ENCODE measurements around the gene ZNF605. TPM values are rescaled to one million over a fixed set of nuclear protein-coding genes. Genes with fewer than 3 reads are reported as not detected.

The ZNF605 gene
- total and polyA plus RNA-seq, 2 of the 4 experiments (the other 2 are of a cell fraction), result 3.6 to 9.9 TPM

DNA sequence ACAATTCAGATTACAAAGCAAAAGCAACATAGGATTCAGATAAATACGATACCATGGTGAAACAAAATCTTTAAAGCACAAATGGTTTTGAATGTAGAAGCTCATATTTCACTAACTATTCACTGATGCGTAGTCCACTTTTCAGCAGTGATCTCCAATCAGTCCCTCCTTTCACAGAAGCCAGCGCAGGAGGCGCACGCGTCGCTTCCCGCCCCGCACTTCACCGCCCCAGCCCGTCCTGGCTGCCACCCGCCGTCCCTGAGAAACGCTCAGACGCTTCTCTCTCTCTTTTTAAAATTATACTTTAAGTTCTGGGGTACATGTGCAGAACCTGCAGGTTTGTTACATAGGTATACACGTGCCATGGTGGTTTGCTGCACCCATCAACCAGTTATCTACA lies 48.9 kb downstream of the ZNF605 start:
- in situ Hi-C loops (cut with MboI; ENCODE audit: low sequenced_read_pairs), result no loop called here
- H3K4me3 ChIP-seq (ENCODE audit: insufficient read depth, low read depth, low read length), result no peak overlapping the region

More for the DNA sequence above, 48.9 kb downstream of the ZNF605 start:
- no peak for ATAC-seq (ENCODE audit: low read depth)
- peaks cover 10% of the 10 kb centered on the region for H3K9me3 ChIP-seq (ENCODE audit: control insufficient read depth, insufficient read depth, low read length)
- WGBS, 2 experiments (ENCODE audit: extremely low coverage in 2 of 2, insufficient read length in 1 of 2), result 0% methylated on average over 3 of the region's 16 CpGs; no CpG with 5 or more reads in 1 of the 2 experiments
- CTCF ChIA-PET, result no interaction called here
- H3K36me3 ChIP-seq (ENCODE audit: control insufficient read depth, insufficient read depth, low read length), result no peaks in the 10 kb centered on the region
- DNase-seq, result no peak
- no peak overlapping the region for H3K56ac ChIP-seq (ENCODE audit: extremely low read depth, insufficient read depth, low read length)
- H4K8ac ChIP-seq (ENCODE audit: low read depth in 2 of 2, low read length in 2 of 2), result no peak overlapping the region
- POLR2A ChIA-PET (ENCODE audit: unreplicated experiment), result no interaction called here
- no peak overlapping the region for H3K4ac ChIP-seq (ENCODE audit: low read depth, low read length)
- no peak overlapping the region for H2BK120ac ChIP-seq (ENCODE audit: low read depth, low read length)
- H3K4me1 ChIP-seq (ENCODE audit: control insufficient read depth, insufficient read depth, low read length), result no peaks in the 10 kb centered on the region
- H2BK15ac ChIP-seq (ENCODE audit: low read depth, low read length), result no peak overlapping the region
- H3K14ac ChIP-seq (replicated peaks; ENCODE audit: low read depth, low read length), result no peak overlapping the region
- H2AK5ac ChIP-seq (ENCODE audit: low read depth, low read length), result no peak overlapping the region
- H3K9me1 ChIP-seq (ENCODE audit: insufficient read depth, low read length), result no peaks in the 10 kb centered on the region
- TF ChIP-seq, protein P1, sequence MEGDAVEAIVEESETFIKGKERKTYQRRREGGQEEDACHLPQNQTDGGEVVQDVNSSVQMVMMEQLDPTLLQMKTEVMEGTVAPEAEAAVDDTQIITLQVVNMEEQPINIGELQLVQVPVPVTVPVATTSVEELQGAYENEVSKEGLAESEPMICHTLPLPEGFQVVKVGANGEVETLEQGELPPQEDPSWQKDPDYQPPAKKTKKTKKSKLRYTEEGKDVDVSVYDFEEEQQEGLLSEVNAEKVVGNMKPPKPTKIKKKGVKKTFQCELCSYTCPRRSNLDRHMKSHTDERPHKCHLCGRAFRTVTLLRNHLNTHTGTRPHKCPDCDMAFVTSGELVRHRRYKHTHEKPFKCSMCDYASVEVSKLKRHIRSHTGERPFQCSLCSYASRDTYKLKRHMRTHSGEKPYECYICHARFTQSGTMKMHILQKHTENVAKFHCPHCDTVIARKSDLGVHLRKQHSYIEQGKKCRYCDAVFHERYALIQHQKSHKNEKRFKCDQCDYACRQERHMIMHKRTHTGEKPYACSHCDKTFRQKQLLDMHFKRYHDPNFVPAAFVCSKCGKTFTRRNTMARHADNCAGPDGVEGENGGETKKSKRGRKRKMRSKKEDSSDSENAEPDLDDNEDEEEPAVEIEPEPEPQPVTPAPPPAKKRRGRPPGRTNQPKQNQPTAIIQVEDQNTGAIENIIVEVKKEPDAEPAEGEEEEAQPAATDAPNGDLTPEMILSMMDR (conservative IDR thresholded peaks at IDR 0.05; ENCODE audit: low read depth, low read length), result no peak
- TF ChIP-seq CHD1 (IDR thresholded peaks at IDR 0.05; ENCODE audit: low read depth, low read length) (no peak), MAZ (IDR thresholded peaks at IDR 0.05; ENCODE audit: borderline replicate concordance, low read depth, low read length) (no peak), MAFK (IDR thresholded peaks at IDR 0.05; ENCODE audit: low read depth, low read length) (no peak), SMC3 (IDR thresholded peaks at IDR 0.05; ENCODE audit: low read depth, low read length) (no peak), RFX5 (IDR thresholded peaks at IDR 0.05; ENCODE audit: low read depth, low read length) (no peak), FOS (IDR thresholded peaks at IDR 0.05; ENCODE audit: low read depth, low read length) (no peak), POLR2A (IDR thresholded peaks at IDR 0.05; ENCODE audit: low read depth, low read length) (no peak), RAD21 (IDR thresholded peaks at IDR 0.05; ENCODE audit: low read length) (no peak), NFE2L2 (IDR thresholded peaks at IDR 0.05; ENCODE audit: low read depth, low read length) (no peak), MXI1 (IDR thresholded peaks at IDR 0.05; ENCODE audit: borderline replicate concordance, low read depth, low read length) (no peak), BHLHE40 (IDR thresholded peaks at IDR 0.05; ENCODE audit: low read depth, low read length) (no peak), CEBPB (IDR thresholded peaks at IDR 0.05; ENCODE audit: low read depth, low read length) (no peak), RCOR1 (IDR thresholded peaks at IDR 0.05; ENCODE audit: insufficient replicate concordance, low read length) (no peak)
- TF ChIP-seq, protein P2, sequence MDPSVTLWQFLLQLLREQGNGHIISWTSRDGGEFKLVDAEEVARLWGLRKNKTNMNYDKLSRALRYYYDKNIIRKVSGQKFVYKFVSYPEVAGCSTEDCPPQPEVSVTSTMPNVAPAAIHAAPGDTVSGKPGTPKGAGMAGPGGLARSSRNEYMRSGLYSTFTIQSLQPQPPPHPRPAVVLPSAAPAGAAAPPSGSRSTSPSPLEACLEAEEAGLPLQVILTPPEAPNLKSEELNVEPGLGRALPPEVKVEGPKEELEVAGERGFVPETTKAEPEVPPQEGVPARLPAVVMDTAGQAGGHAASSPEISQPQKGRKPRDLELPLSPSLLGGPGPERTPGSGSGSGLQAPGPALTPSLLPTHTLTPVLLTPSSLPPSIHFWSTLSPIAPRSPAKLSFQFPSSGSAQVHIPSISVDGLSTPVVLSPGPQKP (IDR thresholded peaks at IDR 0.05; ENCODE audit: borderline replicate concordance, low read depth, low read length), result no peak
- TF ChIP-seq, protein P3, sequence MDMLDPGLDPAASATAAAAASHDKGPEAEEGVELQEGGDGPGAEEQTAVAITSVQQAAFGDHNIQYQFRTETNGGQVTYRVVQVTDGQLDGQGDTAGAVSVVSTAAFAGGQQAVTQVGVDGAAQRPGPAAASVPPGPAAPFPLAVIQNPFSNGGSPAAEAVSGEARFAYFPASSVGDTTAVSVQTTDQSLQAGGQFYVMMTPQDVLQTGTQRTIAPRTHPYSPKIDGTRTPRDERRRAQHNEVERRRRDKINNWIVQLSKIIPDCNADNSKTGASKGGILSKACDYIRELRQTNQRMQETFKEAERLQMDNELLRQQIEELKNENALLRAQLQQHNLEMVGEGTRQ (IDR thresholded peaks at IDR 0.05; ENCODE audit: low read depth, low read length), result no peak
- intact Hi-C loops (cut with micrococcal nuclease), result no loop called here
- dilution Hi-C loops (cut with HindIII; ENCODE audit: low sequenced_read_pairs, unreplicated experiment), result no loop called here
- H2AFZ ChIP-seq (replicated peaks; ENCODE audit: low read length, poor library complexity), result no peak overlapping the region
- H4K5ac ChIP-seq (ENCODE audit: low read depth, low read length), result no peak overlapping the region
- no peak overlapping the region for H4K91ac ChIP-seq (ENCODE audit: insufficient read depth, low read depth, low read length)
- H2AK9ac ChIP-seq (replicated peaks; ENCODE audit: low read depth, low read length, poor library complexity), result no peak overlapping the region
- no peak overlapping the region for H3K23ac ChIP-seq (ENCODE audit: low read depth, low read length)
- no peaks in the 10 kb centered on the region for H3K79me1 ChIP-seq (ENCODE audit: low read depth in 1 of 2, low read length in 2 of 2)
- no TSS peak for BruUV-seq (replicated peaks)
- H2BK5ac ChIP-seq (ENCODE audit: low read depth, low read length, poor library complexity, severe bottlenecking), result no peak overlapping the region
- no peak overlapping the region for H3K4me2 ChIP-seq (ENCODE audit: low read depth, low read length)
- H2BK20ac ChIP-seq (ENCODE audit: low read depth, low read length), result no peak overlapping the region
- H3K27me3 ChIP-seq (ENCODE audit: control insufficient read depth, insufficient read depth, low read length), result no peaks in the 10 kb centered on the region
- H3K9ac ChIP-seq (ENCODE audit: low read depth, low read length), result no peak overlapping the region
- no peak overlapping the region for H3K27ac ChIP-seq (ENCODE audit: insufficient read depth, low read length)
- H3K18ac ChIP-seq (ENCODE audit: low read depth, low read length), result no peak overlapping the region
- H4K20me1 ChIP-seq (ENCODE audit: insufficient read depth, low read length), result no peaks in the 10 kb centered on the region

Data from IMR-90 (cell line).